ENCODE measurements around the gene ITPKC. TPM values are rescaled to one million over a fixed set of nuclear protein-coding genes. Genes with fewer than 3 reads are reported as not detected.

The ITPKC gene
- total RNA-seq (2021; fragmentation: NEBNext Ultra II Directional; extraction: Animal tissue kit (Norgen Biotek cat#: 25700)), result 10 to 100 TPM in 4 of 6 experiments, 1 to 10 TPM in 2; 9.2 to 14.9 (median 10.5) TPM
- long read RNA-seq, transcript ITPKC-201 (7 exons, 3,385 nt), result major isoform, 5 of 11 reads
- long read RNA-seq, partial matches to known transcripts, result 0 of 11 reads
- long read RNA-seq, other reads (novel, unspliced or antisense), result 6 of 11 reads

GRCh38 chr19:40716482-40717324 lies at the start of gene ITPKC, which contains the start of gene COQ8B:
ITPKC (plus strand) TSS chr19:40717112; CDS start chr19:40717136, 24 bp downstream.
COQ8B (minus strand) TSS chr19:40716886; CDS start chr19:40714632, 2,254 bp downstream.
- H3K27ac Mint-ChIP-seq, result peak within 1 kb of the TSS; percentile 100
- H3K9me3 Mint-ChIP-seq, result no peaks in the 10 kb centered on the region
- H3K4me3 Mint-ChIP-seq, result peak within 1 kb of the TSS; percentile 97
- H3K27me3 Mint-ChIP-seq (ENCODE audit: insufficient read depth), result peaks cover 3% of the 10 kb centered on the region
- H3K4me1 Mint-ChIP-seq (ENCODE audit: low read depth), result peaks cover 57% of the 10 kb centered on the region
- peak; percentile 13; the same call in 1 of the 2 replicates for TF ChIP-seq CTCF (IDR thresholded peaks at IDR 0.05)
- DNase-seq, result peak; percentile 95
- peaks cover 14% of the 10 kb centered on the region for H3K36me3 Mint-ChIP-seq (ENCODE audit: low read depth)

GRCh38 chr19:40667602-40668001 lies 49.3 kb upstream of the ITPKC start:
- TF ChIP-seq CTCF (IDR thresholded peaks at IDR 0.05), result no peak

GRCh38 chr19:40668991-40669614 lies 47.8 kb upstream of the ITPKC start:
- peaks cover 7% of the 10 kb centered on the region; the same call in 1 of the 2 replicates for H3K36me3 Mint-ChIP-seq (ENCODE audit: low read depth)

More at GRCh38 chr19:40667602-40668001, 49.3 kb upstream of the ITPKC start:
- Mint-ChIP-seq H3K4me1 (ENCODE audit: low read depth) (peaks cover 23% of the 10 kb centered on the region), H3K9me3 (peaks cover 9% of the 10 kb centered on the region), H3K27me3 (ENCODE audit: insufficient read depth) (peaks cover 8% of the 10 kb centered on the region), H3K4me3 (no peak overlapping the region), H3K27ac (no peak overlapping the region), H3K36me3 (ENCODE audit: low read depth) (peaks cover 7% of the 10 kb centered on the region; the same call in 1 of the 2 replicates)
- no peak for DNase-seq

GRCh38 chr19:40671404-40671803 lies 45.5 kb upstream of the ITPKC start:
- H3K4me1 Mint-ChIP-seq (ENCODE audit: low read depth), result peaks cover 8% of the 10 kb centered on the region
- H3K27me3 Mint-ChIP-seq (ENCODE audit: insufficient read depth), result peaks cover 3% of the 10 kb centered on the region; the same call in 1 of the 2 replicates
- no peak overlapping the region for H3K27ac Mint-ChIP-seq
- peaks cover 6% of the 10 kb centered on the region; the same call in 1 of the 2 replicates for H3K36me3 Mint-ChIP-seq (ENCODE audit: low read depth)
- no peak for DNase-seq
- peaks cover 9% of the 10 kb centered on the region for H3K9me3 Mint-ChIP-seq
- no peak for TF ChIP-seq CTCF (IDR thresholded peaks at IDR 0.05)
- H3K4me3 Mint-ChIP-seq, result no peak overlapping the region

More at GRCh38 chr19:40668991-40669614, 47.8 kb upstream of the ITPKC start:
- Mint-ChIP-seq H3K9me3 (peaks cover 9% of the 10 kb centered on the region), H3K4me1 (ENCODE audit: low read depth) (peaks cover 12% of the 10 kb centered on the region), H3K4me3 (no peak overlapping the region), H3K27me3 (ENCODE audit: insufficient read depth) (peaks cover 3% of the 10 kb centered on the region; the same call in 1 of the 2 replicates), H3K27ac (no peak overlapping the region)
- no peak for TF ChIP-seq CTCF (IDR thresholded peaks at IDR 0.05)
- DNase-seq, result no peak

GRCh38 chr19:40672038-40672437 lies 44.9 kb upstream of the ITPKC start:
- Mint-ChIP-seq H3K27me3 (ENCODE audit: insufficient read depth) (peaks cover 3% of the 10 kb centered on the region; the same call in 1 of the 2 replicates), H3K27ac (no peak overlapping the region), H3K36me3 (ENCODE audit: low read depth) (peaks cover under 1% of the 10 kb centered on the region; the same call in 1 of the 2 replicates), H3K9me3 (peaks cover 9% of the 10 kb centered on the region), H3K4me1 (ENCODE audit: low read depth) (peaks cover 2% of the 10 kb centered on the region), H3K4me3 (no peak overlapping the region)
- TF ChIP-seq CTCF (IDR thresholded peaks at IDR 0.05), result no peak
- no peak for DNase-seq
